ENCODE results near the gene BCL2A1.
"Not testable (repeated sequence)": the region's sequence is repeated elsewhere in the genome, so short reads cannot be mapped to it uniquely, and the experiment has no call there.

- not testable (repeated sequence) for TF ChIP-seq CTCF (conservative IDR thresholded peaks at IDR 0.05; ENCODE audit: low read depth, low read length); EZH2phosphoT487 (IDR thresholded peaks at IDR 0.05; ENCODE audit: borderline replicate concordance, low read length); EZH2 (IDR thresholded peaks at IDR 0.05; ENCODE audit: low read length, unreplicated experiment)
Observed at GRCh38 chr15:79926116-79926515, 44.9 kb downstream of the BCL2A1 start.
